Colonic mucosa (tissue), 4 donors: ENCODE results near the gene ATXN1. TPM values are rescaled to one million over a fixed set of nuclear protein-coding genes. Genes with fewer than 3 reads are reported as not detected.
"Not testable (repeated sequence)": the region's sequence is repeated elsewhere in the genome, so short reads cannot be mapped to it uniquely, and the experiment has no call there.

ENCODE experiments used
- DNase-seq: peaks from one replicate; pipeline ENCODE4 v3.0.0-alpha.2; 2020
- H3K27ac ChIP-seq: fragments of 200-600 bp; one replicate; pipeline ENCODE4 v1.8.0; 2021
- H3K27me3 ChIP-seq: fragments of 200-600 bp; one replicate; pipeline ENCODE4 v1.8.0; 2021
- H3K36me3 ChIP-seq: fragments of 200-600 bp; one replicate; pipeline ENCODE4 v1.8.0; 2021
- H3K4me1 ChIP-seq: fragments of 200-600 bp; one replicate; pipeline ENCODE4 v1.8.0; 2021; ENCODE audit warnings: mild to moderate bottlenecking
- H3K4me3 ChIP-seq: fragments of 200-600 bp; one replicate; pipeline ENCODE4 v1.8.0; 2021
- H3K9ac ChIP-seq, 2 donors: one replicate each; pipeline ENCODE4 v1.7.0; 2013; ENCODE audit warnings: control low read depth in 2 of 2, low read depth in 2 of 2, low read length in 2 of 2
- H3K9me3 ChIP-seq: fragments of 200-600 bp; one replicate; pipeline ENCODE4 v1.8.0; 2021
- CTCF ChIP-seq: fragments of 200-600 bp; IDR thresholded peaks from one replicate; pipeline ENCODE4 v1.8.0; 2022; ENCODE audit warnings: antibody characterized with exemption, mild to moderate bottlenecking
- intact Hi-C: fragments of 100-400 bp; cut with DNase I; formaldehyde crosslinking; loops from one replicate; pipeline ENCODE4 v1.14.1; 2022
- total RNA-seq, 2 donors: library from RNA; stranded (reverse); fragmentation: NEBNext Ultra II Directional in 1 of 2; extraction: Animal tissue kit (Norgen Biotek cat#: 25700) in 1 of 2; gene quantifications; one replicate each; pipeline ENCODE4 v1.2.1, GENCODE V29; 2021
- donor health status: healthy.
- donor health status: DM: no; HTN: no; CAD: no.
- donor health status: DM: no; HTN: no; CAD: no.

ATXN1 gene
- total RNA-seq, 2 donors from 2014 or later: 24.5 to 41.9 TPM

- no peak overlapping the region for H3K9ac ChIP-seq
Observed at GRCh38 chr6:16273256-16273655, 488.0 kb downstream of the ATXN1 start.

GRCh38 chr6:16272201-16272600 lies 489.1 kb downstream of the ATXN1 start:
- no peaks in the 10 kb centered on the region for H3K27me3 ChIP-seq
- H3K4me1 ChIP-seq: no peaks in the 10 kb centered on the region
- no peaks in the 10 kb centered on the region for H3K9me3 ChIP-seq
- no peaks in the 10 kb centered on the region for H3K36me3 ChIP-seq
- intact Hi-C loops: no loop called here
- no peak for TF ChIP-seq CTCF
- no peak overlapping the region for H3K4me3 ChIP-seq
- no peak overlapping the region for H3K27ac ChIP-seq
- no peak overlapping the region for H3K9ac ChIP-seq
- DNase-seq: no peak

More at GRCh38 chr6:16273256-16273655, 488.0 kb downstream of the ATXN1 start:
- no peak for DNase-seq
- Histone ChIP-seq H3K4me3 (no peak overlapping the region), H3K27ac (no peak overlapping the region), H3K36me3 (no peaks in the 10 kb centered on the region), H3K27me3 (no peaks in the 10 kb centered on the region), H3K9me3 (no peaks in the 10 kb centered on the region), H3K4me1 (no peaks in the 10 kb centered on the region)
- intact Hi-C loops: no loop called here
- TF ChIP-seq CTCF: no peak

- Histone ChIP-seq H3K9ac (no peak overlapping the region), H3K4me1 (no peaks in the 10 kb centered on the region), H3K27ac (no peak overlapping the region), H3K36me3 (no peaks in the 10 kb centered on the region), H3K4me3 (no peak overlapping the region), H3K9me3 (no peaks in the 10 kb centered on the region), H3K27me3 (no peaks in the 10 kb centered on the region)
- TF ChIP-seq CTCF: no peak
- no peak for DNase-seq
- intact Hi-C loops: no loop called here
Observed at GRCh38 chr6:16271428-16271827, 489.8 kb downstream of the ATXN1 start.

- H3K27me3 ChIP-seq: no peaks in the 10 kb centered on the region
- intact Hi-C loops: no loop called here
- no peak overlapping the region for H3K27ac ChIP-seq
- H3K36me3 ChIP-seq: no peaks in the 10 kb centered on the region
- H3K4me1 ChIP-seq: no peaks in the 10 kb centered on the region
- no peaks in the 10 kb centered on the region for H3K9me3 ChIP-seq
- no peak overlapping the region for H3K4me3 ChIP-seq
- no peak for TF ChIP-seq CTCF
- no peak for DNase-seq
- no peak overlapping the region for H3K9ac ChIP-seq
Observed at GRCh38 chr6:16270178-16270794, 491.0 kb downstream of the ATXN1 start.

- H3K27me3 ChIP-seq, H3K4me1 ChIP-seq, H3K4me3 ChIP-seq, H3K27ac ChIP-seq, H3K36me3 ChIP-seq, H3K9ac ChIP-seq, H3K9me3 ChIP-seq, intact Hi-C loops, DNase-seq: not testable (repeated sequence)
Observed at GRCh38 chr6:16269442-16270070, 491.7 kb downstream of the ATXN1 start.
